Measurements from ENCODE around the gene SLFN13.

The SLFN13 gene

DNA sequence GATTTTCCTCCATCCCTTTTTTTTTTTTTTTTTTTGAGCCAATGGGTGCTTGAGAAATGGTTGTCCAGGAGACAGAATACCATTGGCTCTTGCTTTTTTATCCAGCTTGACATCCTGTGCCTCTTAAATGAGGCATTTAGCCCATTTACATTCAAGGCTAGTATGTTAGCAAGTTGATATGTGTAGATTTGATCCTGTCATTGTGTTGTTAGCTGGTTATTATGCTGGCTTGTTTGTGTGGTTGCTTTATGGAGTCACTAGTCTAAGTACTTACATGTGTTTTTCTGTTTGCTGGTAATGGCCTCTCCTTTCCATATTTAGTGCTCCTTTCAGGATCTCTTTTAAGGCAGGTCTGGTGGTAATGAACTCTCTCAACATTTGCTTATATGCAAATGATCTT, 61.1 kb downstream of the SLFN13 start:
- Histone ChIP-seq H3F3A (ENCODE audit: insufficient read depth) (no peaks in the 10 kb centered on the region), H3K27ac (ENCODE audit: low read depth, low read length) (no peak overlapping the region), H3K36me3 (ENCODE audit: low read length) (no peaks in the 10 kb centered on the region), H4K20me1 (ENCODE audit: low read depth, low read length) (no peaks in the 10 kb centered on the region), H3K4me3 (ENCODE audit: insufficient read depth, low read length, poor library complexity, severe bottlenecking) (no peak overlapping the region), H2AFZ (ENCODE audit: low read depth, low read length, severe bottlenecking) (no peak overlapping the region), H3K27me3 (ENCODE audit: low read length) (no peaks in the 10 kb centered on the region), H3K4me2 (ENCODE audit: low read depth, low read length, poor library complexity, severe bottlenecking) (no peak overlapping the region), H3K9me3 (ENCODE audit: insufficient read depth, low read length) (no peaks in the 10 kb centered on the region), H3K79me2 (ENCODE audit: insufficient read depth, low read length) (no peaks in the 10 kb centered on the region), H3K9me2 (replicated peaks; ENCODE audit: insufficient read depth, low read length) (no peaks in the 10 kb centered on the region), H3K9ac (ENCODE audit: low read length) (no peak overlapping the region)
- TF ChIP-seq, protein P1, sequence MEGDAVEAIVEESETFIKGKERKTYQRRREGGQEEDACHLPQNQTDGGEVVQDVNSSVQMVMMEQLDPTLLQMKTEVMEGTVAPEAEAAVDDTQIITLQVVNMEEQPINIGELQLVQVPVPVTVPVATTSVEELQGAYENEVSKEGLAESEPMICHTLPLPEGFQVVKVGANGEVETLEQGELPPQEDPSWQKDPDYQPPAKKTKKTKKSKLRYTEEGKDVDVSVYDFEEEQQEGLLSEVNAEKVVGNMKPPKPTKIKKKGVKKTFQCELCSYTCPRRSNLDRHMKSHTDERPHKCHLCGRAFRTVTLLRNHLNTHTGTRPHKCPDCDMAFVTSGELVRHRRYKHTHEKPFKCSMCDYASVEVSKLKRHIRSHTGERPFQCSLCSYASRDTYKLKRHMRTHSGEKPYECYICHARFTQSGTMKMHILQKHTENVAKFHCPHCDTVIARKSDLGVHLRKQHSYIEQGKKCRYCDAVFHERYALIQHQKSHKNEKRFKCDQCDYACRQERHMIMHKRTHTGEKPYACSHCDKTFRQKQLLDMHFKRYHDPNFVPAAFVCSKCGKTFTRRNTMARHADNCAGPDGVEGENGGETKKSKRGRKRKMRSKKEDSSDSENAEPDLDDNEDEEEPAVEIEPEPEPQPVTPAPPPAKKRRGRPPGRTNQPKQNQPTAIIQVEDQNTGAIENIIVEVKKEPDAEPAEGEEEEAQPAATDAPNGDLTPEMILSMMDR (IDR thresholded peaks at IDR 0.05; ENCODE audit: insufficient read depth, low read length, poor library complexity, severe bottlenecking), result no peak
- TF ChIP-seq EZH2phosphoT487 (conservative IDR thresholded peaks at IDR 0.05; ENCODE audit: low read length), result no peak

Data from SU-DHL-6 (cell line).